Erythroblast (primary cell): ENCODE data around the gene THSD4.
"Not testable (repeated sequence)": the region's sequence is repeated elsewhere in the genome, so short reads cannot be mapped to it uniquely, and the experiment has no call there.

ENCODE experiments used
- GATA1 ChIP-seq: IDR thresholded peaks from 2 replicates; pipeline ENCODE4 v1.6.1; 2011; ENCODE audit warnings: low read depth, mild to moderate bottlenecking, control low read depth, low read length, moderate library complexity
- POLR2A ChIP-seq: IDR thresholded peaks from 2 replicates; pipeline ENCODE4 v1.6.1; 2011; ENCODE audit warnings: mild to moderate bottlenecking, low read length

DNA sequence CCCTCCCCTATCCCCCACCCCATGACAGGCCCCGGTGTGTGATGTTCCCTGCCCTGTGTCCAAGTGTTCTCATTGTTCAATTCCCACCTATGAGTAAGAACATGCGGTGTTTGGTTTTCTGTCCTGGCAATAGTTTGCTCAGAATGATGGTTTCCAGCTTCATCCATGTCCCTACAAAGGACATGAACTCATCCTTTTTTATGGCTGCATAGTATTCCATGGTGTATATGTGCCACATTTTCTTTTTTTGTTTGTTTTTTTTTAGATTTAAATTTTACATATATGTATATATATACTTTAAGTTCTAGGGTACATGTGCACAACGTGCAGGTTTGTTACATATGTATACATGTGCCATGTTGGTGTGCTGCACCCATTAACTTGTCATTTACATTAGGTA lies 555.0 kb downstream of the THSD4 start:
- not testable (repeated sequence) for TF ChIP-seq POLR2A, GATA1
